OCI-LY3 (cell line): ENCODE data around the gene DHFR.

Experiments used
- H2AFZ ChIP-seq: fragments of 200-600, 300-600 bp; shearing (Covaris generic); 2 replicates; pipeline ENCODE4 v1.6.0; 2014; ENCODE audit warnings: antibody characterized with exemption, low read depth, low read length
- H3K27ac ChIP-seq: fragments of 200-600, 300-600 bp; sonication (generic); 2 replicates; pipeline ENCODE4 v1.5.1; 2014; ENCODE audit warnings: mild to moderate bottlenecking, low read length, moderate library complexity, mixed read lengths
- H3K27me3 ChIP-seq: fragments of 200-600, 300-600 bp; sonication (generic); 2 replicates; pipeline ENCODE4 v1.6.1; 2014; ENCODE audit warnings: low read depth, low read length, mixed read lengths
- H3K36me3 ChIP-seq: fragments of 200-600, 300-600 bp; sonication (generic); replicated peaks from 2 replicates; pipeline ENCODE3; 2014; ENCODE audit warnings: low read depth, low read length, mixed read lengths
- H3K4me1 ChIP-seq: fragments of 300-600, 200-600 bp; sonication (generic); 2 replicates; pipeline ENCODE4 v1.6.1; 2014; ENCODE audit warnings: low read length, mixed read lengths
- H3K4me2 ChIP-seq: fragments of 200-600, 300-600 bp; sonication (generic); 2 replicates; pipeline ENCODE4 v1.6.1; 2014; ENCODE audit warnings: low read length, mixed read lengths
- H3K4me3 ChIP-seq: fragments of 300-600, 200-600 bp; sonication (generic); 2 replicates; pipeline ENCODE4 v1.5.1; 2014; ENCODE audit warnings: antibody characterized with exemption, mild to moderate bottlenecking, low read length, moderate library complexity
- H3K79me2 ChIP-seq: fragments of 300-600, 200-600 bp; shearing (Covaris generic); 2 replicates; pipeline ENCODE4 v1.6.1; 2014; ENCODE audit warnings: mild to moderate bottlenecking, low read length, mixed read lengths
- H3K9ac ChIP-seq: fragments of 300-600, 200-600 bp; shearing (Covaris generic); 2 replicates; pipeline ENCODE4 v1.6.0; 2014; ENCODE audit warnings: mild to moderate bottlenecking, low read length, moderate library complexity
- H3K9me3 ChIP-seq: fragments of 200-600, 300-600 bp; shearing (Covaris generic); 2 replicates; pipeline ENCODE4 v1.6.1; 2014; ENCODE audit warnings: low read length, mixed read lengths; ENCODE audit not compliant: insufficient read depth
- H4K20me1 ChIP-seq: fragments of 200-600, 300-600 bp; sonication (generic); 2 replicates; pipeline ENCODE4 v1.6.1; 2016; ENCODE audit warnings: low read length, mixed read lengths; ENCODE audit not compliant: insufficient read depth
- EZH2phosphoT487 ChIP-seq: fragments of 200-600 bp; shearing (Covaris generic); IDR thresholded peaks from 2 replicates; pipeline ENCODE4 v1.6.1; 2018; ENCODE audit warnings: antibody characterized with exemption, mixed run types, low read depth
- TF ChIP-seq, protein P1 (sequence below): fragments of 200-600, 300-600 bp; sonication (generic); IDR thresholded peaks from 2 replicates; pipeline ENCODE4 v1.5.1; 2014; ENCODE audit warnings: antibody characterized with exemption, low read length, low read depth

The DHFR gene

DNA sequence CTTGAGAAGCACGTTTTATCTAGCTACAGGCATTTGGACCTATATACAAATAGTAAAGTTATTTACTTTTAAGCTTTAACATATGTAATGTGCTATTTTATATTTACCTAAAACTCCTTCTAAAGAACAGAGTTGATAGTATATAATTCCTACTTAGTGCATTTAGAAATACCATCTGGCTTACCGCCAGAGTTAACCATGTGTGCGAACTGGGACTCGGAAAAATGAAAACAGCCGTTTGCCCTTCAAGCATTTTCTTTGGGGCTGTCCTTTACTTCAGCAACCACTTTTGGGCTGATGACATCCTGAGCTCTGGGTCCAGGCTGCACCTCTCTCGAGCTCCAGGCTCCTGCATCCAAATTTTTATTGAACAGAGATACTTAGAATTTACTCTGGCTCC is 21.9 kb upstream of the DHFR start:
- TF ChIP-seq EZH2phosphoT487, result no peak
- TF ChIP-seq, protein P1, sequence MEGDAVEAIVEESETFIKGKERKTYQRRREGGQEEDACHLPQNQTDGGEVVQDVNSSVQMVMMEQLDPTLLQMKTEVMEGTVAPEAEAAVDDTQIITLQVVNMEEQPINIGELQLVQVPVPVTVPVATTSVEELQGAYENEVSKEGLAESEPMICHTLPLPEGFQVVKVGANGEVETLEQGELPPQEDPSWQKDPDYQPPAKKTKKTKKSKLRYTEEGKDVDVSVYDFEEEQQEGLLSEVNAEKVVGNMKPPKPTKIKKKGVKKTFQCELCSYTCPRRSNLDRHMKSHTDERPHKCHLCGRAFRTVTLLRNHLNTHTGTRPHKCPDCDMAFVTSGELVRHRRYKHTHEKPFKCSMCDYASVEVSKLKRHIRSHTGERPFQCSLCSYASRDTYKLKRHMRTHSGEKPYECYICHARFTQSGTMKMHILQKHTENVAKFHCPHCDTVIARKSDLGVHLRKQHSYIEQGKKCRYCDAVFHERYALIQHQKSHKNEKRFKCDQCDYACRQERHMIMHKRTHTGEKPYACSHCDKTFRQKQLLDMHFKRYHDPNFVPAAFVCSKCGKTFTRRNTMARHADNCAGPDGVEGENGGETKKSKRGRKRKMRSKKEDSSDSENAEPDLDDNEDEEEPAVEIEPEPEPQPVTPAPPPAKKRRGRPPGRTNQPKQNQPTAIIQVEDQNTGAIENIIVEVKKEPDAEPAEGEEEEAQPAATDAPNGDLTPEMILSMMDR, result no peak
- Histone ChIP-seq H3K4me1 (no peaks in the 10 kb centered on the region), H3K36me3 (peaks cover 14% of the 10 kb centered on the region), H3K27me3 (no peaks in the 10 kb centered on the region), H3K4me2 (no peak overlapping the region), H2AFZ (no peak overlapping the region), H3K27ac (no peak overlapping the region), H3K9me3 (no peaks in the 10 kb centered on the region), H3K79me2 (no peaks in the 10 kb centered on the region), H4K20me1 (no peaks in the 10 kb centered on the region), H3K4me3 (no peak overlapping the region), H3K9ac (no peak overlapping the region)

DNA sequence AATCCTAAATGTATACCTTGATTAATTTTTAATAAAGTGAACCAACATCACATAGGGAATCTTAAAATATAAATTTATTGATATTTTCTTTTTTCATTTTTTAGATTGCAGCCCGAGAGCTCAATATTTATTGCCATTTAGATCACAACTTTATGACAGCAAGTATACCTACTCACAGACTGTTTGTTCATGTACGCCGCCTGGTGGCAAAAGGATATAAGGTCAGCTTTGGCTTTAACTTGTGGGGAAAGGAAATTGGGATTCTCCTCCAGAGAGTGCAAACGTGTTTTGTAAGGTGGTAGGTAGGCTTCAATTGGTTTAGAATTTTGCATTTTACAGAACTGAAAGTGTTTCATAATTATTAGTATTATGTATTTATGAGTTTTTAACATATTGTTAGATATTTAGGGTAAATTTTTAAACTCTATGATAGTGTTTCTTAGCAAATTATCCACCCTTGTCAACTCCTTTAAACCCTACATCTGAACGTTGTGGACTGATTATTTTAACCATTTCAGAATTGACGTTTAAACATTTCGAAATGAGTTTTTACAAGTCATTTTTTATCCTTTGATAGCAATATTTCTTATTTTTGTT is 17.5 kb upstream of the DHFR start:
- TF ChIP-seq, protein P1, result peak; percentile 56
- TF ChIP-seq EZH2phosphoT487, result no peak
- Histone ChIP-seq H3K27ac (no peak overlapping the region), H3K27me3 (no peaks in the 10 kb centered on the region), H2AFZ (no peak overlapping the region), H3K9me3 (no peaks in the 10 kb centered on the region), H3K9ac (no peak overlapping the region), H3K4me2 (no peak overlapping the region), H3K4me1 (peaks cover 15% of the 10 kb centered on the region), H3K36me3 (peaks cover 9% of the 10 kb centered on the region), H3K4me3 (no peak overlapping the region), H3K79me2 (no peaks in the 10 kb centered on the region), H4K20me1 (0 out of 2 replicates have a peak, but pooled peaks cover 2% of the 10 kb centered on the region)

DNA sequence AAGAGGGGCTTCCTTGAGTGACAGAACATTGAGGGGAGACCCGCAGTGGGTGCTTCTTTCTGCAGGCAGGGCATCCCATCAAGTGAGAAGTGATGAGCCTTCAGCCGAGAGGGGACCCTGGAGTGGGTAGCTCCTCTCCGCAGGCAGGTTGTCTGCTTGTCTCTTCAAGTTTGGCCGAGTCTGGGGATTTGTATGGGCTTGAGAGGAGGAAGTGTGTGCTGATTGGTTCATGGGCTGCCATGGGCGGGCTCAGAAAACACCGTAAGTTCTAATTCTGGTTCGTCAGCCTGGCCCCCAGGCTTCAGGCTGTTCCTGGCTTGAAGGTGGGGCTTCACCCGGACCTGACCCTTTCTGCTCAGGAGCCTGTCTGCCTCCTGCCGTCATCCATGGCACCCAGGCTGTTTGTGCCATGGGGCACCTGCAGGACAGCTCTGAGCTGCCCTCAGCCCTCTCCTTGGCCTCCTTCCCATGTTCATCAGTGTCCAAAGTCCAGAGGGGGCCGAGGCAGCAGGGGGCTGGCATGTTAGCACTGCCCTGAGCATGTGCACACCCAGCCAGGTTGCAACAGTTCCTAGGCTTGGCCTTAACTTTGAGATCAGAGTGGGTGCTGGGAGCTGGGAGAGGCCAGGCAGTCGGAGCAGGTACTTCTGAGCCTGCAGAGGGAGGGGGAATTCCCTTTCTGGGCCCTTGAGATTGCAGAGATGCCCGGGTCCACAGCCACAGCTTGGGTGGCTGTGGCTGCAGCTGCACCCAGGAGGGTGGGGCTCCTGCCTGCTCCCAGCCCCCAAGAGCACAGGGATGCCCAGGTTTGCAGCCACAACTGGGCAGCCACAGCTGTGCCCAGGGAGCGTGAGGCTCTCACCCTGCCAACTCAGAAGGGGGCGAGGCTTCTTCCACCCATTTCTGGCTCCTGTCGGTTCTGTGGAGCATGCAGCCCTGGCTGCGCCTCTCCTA is 13.5 kb upstream of the DHFR start:
- Histone ChIP-seq H3K36me3 (peaks cover 16% of the 10 kb centered on the region), H3K9ac (peak overlapping the region; percentile 53; the same call in 1 of the 2 replicates), H3K79me2 (no peaks in the 10 kb centered on the region), H4K20me1 (0 out of 2 replicates have a peak, but pooled peaks cover 2% of the 10 kb centered on the region), H3K9me3 (no peaks in the 10 kb centered on the region), H2AFZ (peak overlapping the region; percentile 36; the same call in 1 of the 2 replicates), H3K27me3 (no peaks in the 10 kb centered on the region), H3K4me2 (peak overlapping the region; percentile 98), H3K4me1 (peaks cover 15% of the 10 kb centered on the region), H3K4me3 (peak overlapping the region; percentile 76), H3K27ac (peak overlapping the region; percentile 59)
- TF ChIP-seq, protein P1, result no peak
- no peak for TF ChIP-seq EZH2phosphoT487

DNA sequence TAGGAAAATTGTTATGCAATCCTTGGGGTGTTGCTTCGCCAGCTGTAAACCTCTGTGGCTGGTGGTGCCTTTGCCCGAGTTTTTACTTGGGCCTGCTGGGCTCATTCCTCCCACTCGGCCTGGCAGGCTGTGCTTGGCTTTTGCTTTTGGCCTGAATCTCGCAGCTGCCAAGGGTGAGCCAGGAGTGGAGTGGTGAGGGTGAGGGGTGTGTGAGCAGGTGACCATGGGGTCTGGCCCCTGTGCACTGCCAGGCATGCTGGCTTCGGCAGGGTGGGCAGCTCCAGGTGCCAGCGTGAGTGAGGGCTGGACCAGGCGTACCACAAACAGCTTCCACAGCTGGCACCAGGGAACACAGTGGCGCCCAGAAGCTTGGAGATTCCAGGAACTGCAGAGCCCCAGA is 12.6 kb upstream of the DHFR start:
- Histone ChIP-seq H3K4me1 (peaks cover 15% of the 10 kb centered on the region), H3K9me3 (no peaks in the 10 kb centered on the region), H3K4me3 (no peak overlapping the region), H3K36me3 (peaks cover 11% of the 10 kb centered on the region), H3K4me2 (no peak overlapping the region), H3K9ac (no peak overlapping the region), H3K27ac (no peak overlapping the region), H4K20me1 (0 out of 2 replicates have a peak, but pooled peaks cover 2% of the 10 kb centered on the region), H3K79me2 (no peaks in the 10 kb centered on the region), H2AFZ (no peak overlapping the region), H3K27me3 (no peaks in the 10 kb centered on the region)
- TF ChIP-seq, protein P1, result no peak
- TF ChIP-seq EZH2phosphoT487, result no peak
